ENCODE data around the gene GCFC2. TPM values are rescaled to one million over a fixed set of nuclear protein-coding genes. Genes with fewer than 3 reads are reported as not detected.

GCFC2 gene
- total and polyA plus RNA-seq, 9 of the 15 experiments (the other 6 are each of a cell fraction or from before 2014, with no cell fraction given) = 10.5 to 40.6 (median 23.0) TPM

GRCh38 chr2:75632091-75632701 lies 78.5 kb downstream of the GCFC2 start (continued):
- TF ChIP-seq BCLAF1 (IDR thresholded peaks at IDR 0.05; ENCODE audit: borderline replicate concordance in 1 of 2, control insufficient read depth in 1 of 2, low read depth in 2 of 2, low read length in 1 of 2) = no peak
- no peak for TF ChIP-seq MTA3 (IDR thresholded peaks at IDR 0.05; ENCODE audit: borderline replicate concordance)
- no peak for TF ChIP-seq ZFX (CRISPR knock-in tag; IDR thresholded peaks at IDR 0.05)
- TF ChIP-seq ZFP91 (CRISPR knock-in tag; IDR thresholded peaks at IDR 0.05) = no peak
- no peak for TF ChIP-seq ZNF311 (CRISPR knock-in tag; IDR thresholded peaks at IDR 0.05)
- peak; percentile 14; the same call in 1 of the 2 replicates for TF ChIP-seq ZNF316 (IDR thresholded peaks at IDR 0.05)
- TF ChIP-seq, protein P1, sequence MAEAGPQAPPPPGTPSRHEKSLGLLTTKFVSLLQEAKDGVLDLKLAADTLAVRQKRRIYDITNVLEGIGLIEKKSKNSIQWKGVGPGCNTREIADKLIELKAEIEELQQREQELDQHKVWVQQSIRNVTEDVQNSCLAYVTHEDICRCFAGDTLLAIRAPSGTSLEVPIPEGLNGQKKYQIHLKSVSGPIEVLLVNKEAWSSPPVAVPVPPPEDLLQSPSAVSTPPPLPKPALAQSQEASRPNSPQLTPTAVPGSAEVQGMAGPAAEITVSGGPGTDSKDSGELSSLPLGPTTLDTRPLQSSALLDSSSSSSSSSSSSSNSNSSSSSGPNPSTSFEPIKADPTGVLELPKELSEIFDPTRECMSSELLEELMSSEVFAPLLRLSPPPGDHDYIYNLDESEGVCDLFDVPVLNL (CRISPR knock-in tag; IDR thresholded peaks at IDR 0.05; ENCODE audit: low read depth) = no peak
- TF ChIP-seq, protein P2, sequence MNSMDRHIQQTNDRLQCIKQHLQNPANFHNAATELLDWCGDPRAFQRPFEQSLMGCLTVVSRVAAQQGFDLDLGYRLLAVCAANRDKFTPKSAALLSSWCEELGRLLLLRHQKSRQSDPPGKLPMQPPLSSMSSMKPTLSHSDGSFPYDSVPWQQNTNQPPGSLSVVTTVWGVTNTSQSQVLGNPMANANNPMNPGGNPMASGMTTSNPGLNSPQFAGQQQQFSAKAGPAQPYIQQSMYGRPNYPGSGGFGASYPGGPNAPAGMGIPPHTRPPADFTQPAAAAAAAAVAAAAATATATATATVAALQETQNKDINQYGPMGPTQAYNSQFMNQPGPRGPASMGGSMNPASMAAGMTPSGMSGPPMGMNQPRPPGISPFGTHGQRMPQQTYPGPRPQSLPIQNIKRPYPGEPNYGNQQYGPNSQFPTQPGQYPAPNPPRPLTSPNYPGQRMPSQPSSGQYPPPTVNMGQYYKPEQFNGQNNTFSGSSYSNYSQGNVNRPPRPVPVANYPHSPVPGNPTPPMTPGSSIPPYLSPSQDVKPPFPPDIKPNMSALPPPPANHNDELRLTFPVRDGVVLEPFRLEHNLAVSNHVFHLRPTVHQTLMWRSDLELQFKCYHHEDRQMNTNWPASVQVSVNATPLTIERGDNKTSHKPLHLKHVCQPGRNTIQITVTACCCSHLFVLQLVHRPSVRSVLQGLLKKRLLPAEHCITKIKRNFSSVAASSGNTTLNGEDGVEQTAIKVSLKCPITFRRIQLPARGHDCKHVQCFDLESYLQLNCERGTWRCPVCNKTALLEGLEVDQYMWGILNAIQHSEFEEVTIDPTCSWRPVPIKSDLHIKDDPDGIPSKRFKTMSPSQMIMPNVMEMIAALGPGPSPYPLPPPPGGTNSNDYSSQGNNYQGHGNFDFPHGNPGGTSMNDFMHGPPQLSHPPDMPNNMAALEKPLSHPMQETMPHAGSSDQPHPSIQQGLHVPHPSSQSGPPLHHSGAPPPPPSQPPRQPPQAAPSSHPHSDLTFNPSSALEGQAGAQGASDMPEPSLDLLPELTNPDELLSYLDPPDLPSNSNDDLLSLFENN (IDR thresholded peaks at IDR 0.05; ENCODE audit: low read depth in 2 of 2, low read length in 2 of 2) = no peak
- no peak for TF ChIP-seq ASH1L (IDR thresholded peaks at IDR 0.05; ENCODE audit: borderline replicate concordance, low read depth, partially characterized antibody)
- no peak for TF ChIP-seq ETV1 (tag; conservative IDR thresholded peaks at IDR 0.05; ENCODE audit: low read depth)
- TF ChIP-seq ZBTB8A (IDR thresholded peaks at IDR 0.05; ENCODE audit: partially characterized antibody) = no peak
- TF ChIP-seq TCF3 (CRISPR knock-in tag; IDR thresholded peaks at IDR 0.05) = no peak
- TF ChIP-seq PTBP1 (IDR thresholded peaks at IDR 0.05; ENCODE audit: low read depth, low read length) = no peak
- TF ChIP-seq SMARCB1 (IDR thresholded peaks at IDR 0.05; ENCODE audit: insufficient read length, low read depth) = no peak
- peak; percentile 78 for TF ChIP-seq NFE2 (IDR thresholded peaks at IDR 0.05; ENCODE audit: low read depth)
- TF ChIP-seq MAFF (IDR thresholded peaks at IDR 0.05; ENCODE audit: low read length) = peak; percentile 41; the same call in 1 of the 2 replicates
- TF ChIP-seq TAF9B (IDR thresholded peaks at IDR 0.05; ENCODE audit: partially characterized antibody) = no peak
- no peak for TF ChIP-seq GATA2 (CRISPR knock-in tag; IDR thresholded peaks at IDR 0.05)
- TF ChIP-seq C11orf30 (IDR thresholded peaks at IDR 0.05; ENCODE audit: low read depth) = peak; percentile 60

All from K562 (cell line).